ENCODE measurements around the gene PIK3CD. TPM values are rescaled to one million over a fixed set of nuclear protein-coding genes. Genes with fewer than 3 reads are reported as not detected.
"Not testable (repeated sequence)": the region's sequence is repeated elsewhere in the genome, so short reads cannot be mapped to it uniquely, and the experiment has no call there.

PIK3CD gene
- total RNA-seq, 1 donor from 2014 or later: 13.0 TPM

GRCh38 chr1:9710037-9710436, 58.5 kb downstream of the PIK3CD start:
- intact Hi-C loops (cut with DNase I): no loop called here
- no peak for TF ChIP-seq POLR2A (IDR thresholded peaks at IDR 0.05)
- TF ChIP-seq POLR2AphosphoS5 (IDR thresholded peaks at IDR 0.05; ENCODE audit: insufficient read depth in 1 of 2, low read depth in 1 of 2): no peak
- TF ChIP-seq CTCF (IDR thresholded peaks at IDR 0.05): no peak

GRCh38 chr1:9711466-9712020, 60.0 kb downstream of the PIK3CD start:
- no peaks in the 10 kb centered on the region for H3K4me1 ChIP-seq
- intact Hi-C loops (cut with DNase I): no loop called here
- no peak for DNase-seq (ENCODE audit: extremely low spot score in 2 of 2)
- H3K9me3 ChIP-seq: no peaks in the 10 kb centered on the region
- H3K27ac ChIP-seq: no peak overlapping the region
- TF ChIP-seq CTCF (IDR thresholded peaks at IDR 0.05) (no peak), POLR2A (IDR thresholded peaks at IDR 0.05) (no peak), POLR2AphosphoS5 (IDR thresholded peaks at IDR 0.05; ENCODE audit: insufficient read depth in 1 of 2, low read depth in 1 of 2) (no peak)
- H3K27me3 ChIP-seq: no peaks in the 10 kb centered on the region
- peaks cover 0 to 25% of the 10 kb centered on the region in 2 donors for H3K36me3 ChIP-seq
- no peak overlapping the region for H3K4me3 ChIP-seq

More at GRCh38 chr1:9710037-9710436, 58.5 kb downstream of the PIK3CD start:
- H3K36me3 ChIP-seq: peaks cover 0 to 14% of the 10 kb centered on the region in 2 donors
- H3K4me3 ChIP-seq: no peak overlapping the region
- no peak overlapping the region for H3K27ac ChIP-seq
- DNase-seq (ENCODE audit: extremely low spot score in 2 of 2): no peak
- H3K9me3 ChIP-seq: no peaks in the 10 kb centered on the region
- H3K27me3 ChIP-seq: no peaks in the 10 kb centered on the region
- H3K4me1 ChIP-seq: no peaks in the 10 kb centered on the region

- H3K27ac ChIP-seq; H3K9me3 ChIP-seq; H3K27me3 ChIP-seq; intact Hi-C loops (cut with DNase I); H3K4me1 ChIP-seq; DNase-seq (ENCODE audit: extremely low spot score in 2 of 2); H3K4me3 ChIP-seq: not testable (repeated sequence)
- H3K36me3 ChIP-seq: peaks cover 0 to 25% of the 10 kb centered on the region in 2 donors
Measured at GRCh38 chr1:9712767-9713166, 61.2 kb downstream of the PIK3CD start.

GRCh38 chr1:9714257-9714718, 62.8 kb downstream of the PIK3CD start:
- H3K4me3 ChIP-seq: no peak overlapping the region

GRCh38 chr1:9715536-9716226, 64.2 kb downstream of the PIK3CD start:
- H3K36me3 ChIP-seq: peaks cover 0 to 24% of the 10 kb centered on the region in 2 donors
- intact Hi-C loops (cut with DNase I): no loop called here
- no peak for DNase-seq (ENCODE audit: extremely low spot score in 2 of 2)
- no peak for TF ChIP-seq POLR2AphosphoS5 (IDR thresholded peaks at IDR 0.05; ENCODE audit: insufficient read depth in 1 of 2, low read depth in 1 of 2)
- no peak for TF ChIP-seq POLR2A (IDR thresholded peaks at IDR 0.05)
- no peak for TF ChIP-seq CTCF (IDR thresholded peaks at IDR 0.05)
- H3K4me3 ChIP-seq: no peak overlapping the region
- no peaks in the 10 kb centered on the region for H3K27me3 ChIP-seq
- no peak overlapping the region for H3K27ac ChIP-seq
- H3K4me1 ChIP-seq: no peaks in the 10 kb centered on the region
- no peaks in the 10 kb centered on the region for H3K9me3 ChIP-seq

More at GRCh38 chr1:9714257-9714718, 62.8 kb downstream of the PIK3CD start:
- Histone ChIP-seq H3K27me3 (no peaks in the 10 kb centered on the region), H3K9me3 (no peaks in the 10 kb centered on the region), H3K27ac (no peak overlapping the region), H3K4me1 (no peaks in the 10 kb centered on the region), H3K36me3 (peaks cover 0 to 25% of the 10 kb centered on the region in 2 donors)
- intact Hi-C loops (cut with DNase I): no loop called here
- TF ChIP-seq POLR2A (IDR thresholded peaks at IDR 0.05) (no peak), CTCF (IDR thresholded peaks at IDR 0.05) (no peak), POLR2AphosphoS5 (IDR thresholded peaks at IDR 0.05; ENCODE audit: insufficient read depth in 1 of 2, low read depth in 1 of 2) (no peak)
- DNase-seq (ENCODE audit: extremely low spot score in 2 of 2): no peak

Data from vagina (tissue), 2 donors.